Urinary bladder (tissue), 4 donors: ENCODE results near the gene CHML. TPM values are rescaled to one million over a fixed set of nuclear protein-coding genes. Genes with fewer than 3 reads are reported as not detected.
A peak's percentile ranks its signal among the peaks of the same experiment; 100 is the strongest.

Experiments
- DNase-seq: peaks from one replicate; pipeline ENCODE4 v3.0.0-alpha.2; 2015; ENCODE audit errors: extremely low spot score
- H3K27ac ChIP-seq: one replicate; pipeline ENCODE4 v1.5.1; 2013; ENCODE audit warnings: low read depth, mild to moderate bottlenecking, moderate library complexity
- H3K36me3 ChIP-seq: one replicate; pipeline ENCODE4 v1.6.1; 2013; ENCODE audit warnings: mild to moderate bottlenecking, moderate library complexity; ENCODE audit not compliant: insufficient read depth
- H3K4me1 ChIP-seq: one replicate; pipeline ENCODE4 v1.6.1; 2013; ENCODE audit warnings: mild to moderate bottlenecking, moderate library complexity; ENCODE audit not compliant: insufficient read depth
- H3K4me3 ChIP-seq: one replicate; pipeline ENCODE4 v1.5.1; 2013; ENCODE audit warnings: low read depth, low read length
- WGBS: extraction: QIAGEN DNeasy Blood & Tissue Kit; methylation state at CpG from one replicate; pipeline ENCODE4 v1.1.7; 2013; 5-methylcytosine and 5-hydroxymethylcytosine counted together
- polyA plus RNA-seq: library from polyadenylated mRNA; stranded (reverse); fragments of 200-250 nt; gene quantifications from one replicate; pipeline ENCODE4 v1.2.3, GENCODE V29; 2013
- total RNA-seq: library from RNA; depleted of rRNA; stranded (reverse); fragments of >200 nt; gene quantifications from one replicate; pipeline ENCODE4 v1.2.3, GENCODE V29; 2014
- donor health status: healthy with polysubstance abuse.
- donor health status: healthy.

Gene CHML
- total and polyA plus RNA-seq, 2 donors = 4.2 to 21.8 TPM

DNA sequence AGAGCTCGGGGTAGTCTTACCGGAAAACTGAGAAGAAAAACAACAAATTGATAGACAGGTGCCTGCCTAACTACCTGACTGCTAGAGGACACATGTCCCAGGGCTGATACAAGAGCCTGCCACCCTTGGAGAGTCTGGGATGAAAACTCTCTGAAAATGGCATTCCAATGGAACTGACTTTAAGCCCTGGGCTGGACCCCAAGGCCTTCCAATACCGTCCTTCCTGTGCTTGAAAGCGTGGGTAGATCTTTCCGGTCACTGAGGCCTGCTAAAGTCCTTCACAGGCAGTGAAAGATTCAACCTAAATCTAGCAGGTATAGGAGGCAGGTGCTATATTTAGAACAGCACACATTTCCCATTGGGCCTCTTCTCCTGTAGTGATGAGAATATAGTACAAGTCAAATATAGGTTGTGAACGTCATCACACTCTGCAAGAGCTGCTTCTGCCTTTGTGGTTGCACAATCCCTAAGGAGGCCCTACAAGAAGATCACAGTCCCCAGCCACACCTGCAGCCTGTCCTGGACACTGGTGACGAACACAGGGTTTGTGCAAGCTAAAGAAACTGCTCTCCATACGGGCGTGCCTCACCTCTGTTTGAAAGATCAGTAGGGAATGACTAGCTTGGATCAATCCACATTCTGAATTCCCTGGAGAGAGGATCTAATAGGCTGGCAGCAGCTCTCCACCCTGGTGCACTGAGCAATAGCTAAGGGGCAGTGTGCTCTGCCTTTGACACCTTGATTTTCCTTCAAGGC, 876 bp upstream of the CHML start:
- WGBS = 89% methylated on average over 9 of the region's 9 CpGs
- no peak overlapping the region for H3K4me3 ChIP-seq

DNA sequence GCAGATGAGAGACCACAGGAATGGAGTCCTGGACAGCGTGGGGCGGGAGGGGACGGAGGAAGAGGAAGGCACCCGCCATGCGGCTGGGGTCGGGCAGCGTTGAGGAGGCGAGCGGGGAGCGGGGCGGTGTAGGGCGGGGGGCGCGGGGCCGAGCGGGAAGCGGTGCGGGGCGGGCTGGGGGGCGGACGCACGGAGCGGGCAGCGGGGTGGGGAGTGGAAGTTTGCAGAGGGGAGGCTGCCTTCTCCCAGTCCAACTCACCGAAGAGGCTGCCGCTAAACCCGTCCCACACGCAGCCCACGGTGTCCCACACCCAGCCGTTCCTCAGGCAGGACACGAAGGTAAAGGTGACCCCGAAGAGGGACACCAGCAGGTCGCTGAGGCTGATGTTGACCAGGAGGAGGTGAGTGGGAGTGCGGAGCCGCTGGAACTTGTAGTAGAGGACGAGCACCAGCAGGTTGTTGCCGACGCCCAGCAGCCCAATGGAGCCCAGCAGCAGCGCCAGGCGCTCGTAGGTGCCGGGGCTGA, 483 bp downstream of the CHML start:
- peak overlapping the region; percentile 71 for H3K27ac ChIP-seq
- H3K4me1 ChIP-seq = no peaks in the 10 kb centered on the region
- under 1% methylated on average over 42 of the region's 42 CpGs for WGBS
- no peak for DNase-seq
- H3K36me3 ChIP-seq = no peaks in the 10 kb centered on the region
- peak overlapping the region; percentile 87 for H3K4me3 ChIP-seq

More for the DNA sequence above, 876 bp upstream of the CHML start:
- Histone ChIP-seq H3K4me1 (no peaks in the 10 kb centered on the region), H3K36me3 (no peaks in the 10 kb centered on the region), H3K27ac (no peak overlapping the region)
- no peak for DNase-seq

DNA sequence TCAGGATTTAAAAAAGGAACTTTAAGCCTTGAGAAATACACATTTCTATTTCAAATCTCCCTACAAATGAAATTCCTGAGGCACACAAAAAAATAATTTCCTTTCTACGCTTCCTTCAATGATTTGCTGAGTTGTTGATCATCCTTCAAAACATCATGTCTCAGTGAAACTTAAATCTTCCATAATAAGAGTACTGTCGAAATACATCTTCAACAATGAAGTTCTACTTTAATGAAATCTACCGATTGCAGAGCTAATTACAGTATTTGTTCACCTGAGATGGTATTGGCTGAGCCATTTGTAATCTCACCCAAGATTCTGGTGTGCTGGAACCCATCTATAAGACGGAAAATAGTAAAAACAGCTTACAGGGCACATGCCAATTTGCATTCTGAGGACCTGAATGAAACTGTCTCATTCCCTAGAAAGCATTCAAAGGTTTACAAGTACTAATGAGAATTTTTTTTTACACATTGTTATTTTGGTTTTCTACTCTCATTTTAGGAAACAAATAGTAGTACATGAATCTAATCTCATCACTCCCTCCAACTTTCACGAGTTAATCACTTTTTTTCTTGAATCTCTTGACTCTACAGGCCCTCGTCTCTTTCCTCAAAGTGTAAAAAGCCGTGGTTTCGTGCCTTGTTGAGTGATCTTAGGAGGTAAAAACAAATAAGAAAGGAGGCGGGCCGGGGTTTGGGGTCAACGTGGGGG, 1.1 kb downstream of the CHML start:
- 19% methylated on average over 11 of the region's 11 CpGs for WGBS

DNA sequence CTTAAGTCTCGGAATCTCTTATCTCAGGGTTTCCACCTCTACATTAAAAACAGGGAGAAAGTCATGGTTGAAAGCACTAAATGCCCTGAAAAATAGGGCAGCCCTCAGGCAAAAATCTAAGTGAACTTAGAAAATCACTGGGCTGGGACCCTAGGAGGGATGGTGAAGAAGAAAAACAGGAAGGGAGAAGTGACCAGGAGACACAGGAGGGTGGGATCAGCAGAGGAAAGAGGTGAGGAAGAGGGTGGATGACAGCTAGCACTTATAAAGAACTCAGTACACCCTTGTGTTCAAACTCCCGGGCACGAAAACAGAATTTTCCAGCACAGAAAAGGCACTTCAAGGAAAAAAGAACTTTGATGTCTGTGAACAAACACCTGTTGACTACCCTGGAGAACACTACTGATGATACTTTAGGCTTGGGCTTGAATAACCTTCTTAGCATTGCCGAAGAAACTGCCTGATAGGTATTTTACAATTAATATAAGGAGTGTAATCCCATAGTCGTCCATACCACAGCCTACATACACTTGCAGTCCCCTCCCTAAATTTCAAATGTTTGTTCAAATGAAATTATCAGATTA, 2.0 kb downstream of the CHML start:
- H3K4me3 ChIP-seq = no peak overlapping the region
- DNase-seq = no peak

More for the DNA sequence above, 1.1 kb downstream of the CHML start:
- Histone ChIP-seq H3K4me3 (peak overlapping the region; percentile 87), H3K36me3 (no peaks in the 10 kb centered on the region), H3K27ac (no peak overlapping the region), H3K4me1 (no peaks in the 10 kb centered on the region)
- no peak for DNase-seq

DNA sequence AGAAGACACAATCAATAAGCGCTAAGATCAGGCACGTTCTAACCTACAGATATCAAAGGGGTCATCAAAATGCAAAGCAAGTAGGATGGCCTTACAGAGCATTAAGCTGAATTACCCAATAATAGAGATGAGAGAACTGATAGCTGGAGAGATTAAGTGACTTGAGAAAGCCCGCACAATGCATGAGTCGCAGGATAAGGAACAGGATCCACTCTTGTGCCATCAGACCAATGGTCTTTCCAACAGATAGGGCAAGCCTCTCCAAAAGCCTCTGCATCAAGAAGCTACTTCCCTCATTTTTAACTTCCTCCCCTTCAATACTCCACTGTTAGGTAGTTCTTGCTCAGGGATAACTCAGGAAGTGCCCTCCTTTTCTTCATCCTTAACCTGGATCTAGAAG, 2.6 kb downstream of the CHML start:
- H3K4me3 ChIP-seq = no peak overlapping the region
- H3K36me3 ChIP-seq = no peaks in the 10 kb centered on the region
- no peak for DNase-seq
- WGBS = 81% methylated on average over 4 of the region's 4 CpGs
- H3K4me1 ChIP-seq = no peaks in the 10 kb centered on the region
- no peak overlapping the region for H3K27ac ChIP-seq

More for the DNA sequence above, 2.0 kb downstream of the CHML start:
- Histone ChIP-seq H3K4me1 (no peaks in the 10 kb centered on the region), H3K27ac (no peak overlapping the region), H3K36me3 (no peaks in the 10 kb centered on the region)
- WGBS = 78% methylated on average over 5 of the region's 5 CpGs

DNA sequence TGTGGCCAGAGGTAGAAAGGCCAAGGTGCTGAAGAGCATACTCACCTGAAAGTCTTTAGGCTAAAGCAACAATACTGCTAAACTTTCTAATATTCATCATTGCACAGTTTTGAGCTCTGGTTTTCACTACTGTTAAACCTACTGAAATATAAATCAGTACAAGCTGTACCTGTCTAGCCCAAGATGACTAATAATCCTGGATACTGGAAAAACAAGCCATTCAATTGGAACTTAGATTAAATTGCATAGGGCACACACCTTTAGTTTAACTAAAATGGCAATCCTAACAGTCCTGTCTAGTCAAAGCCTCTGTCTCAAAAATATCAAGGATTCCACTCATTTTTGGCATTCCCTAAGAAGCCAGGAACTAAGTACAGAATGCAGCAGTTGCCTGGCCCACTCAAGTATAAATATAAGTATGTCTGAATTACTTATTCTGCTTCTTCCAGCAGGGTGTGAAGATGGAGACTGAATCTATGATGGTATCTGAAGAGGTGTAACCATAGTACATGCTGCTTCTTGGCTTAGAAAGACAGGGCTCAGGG, 3.1 kb downstream of the CHML start:
- DNase-seq = no peak
- H3K27ac ChIP-seq = no peak overlapping the region
- H3K36me3 ChIP-seq = no peaks in the 10 kb centered on the region
- no peaks in the 10 kb centered on the region for H3K4me1 ChIP-seq
- no peak overlapping the region for H3K4me3 ChIP-seq

DNA sequence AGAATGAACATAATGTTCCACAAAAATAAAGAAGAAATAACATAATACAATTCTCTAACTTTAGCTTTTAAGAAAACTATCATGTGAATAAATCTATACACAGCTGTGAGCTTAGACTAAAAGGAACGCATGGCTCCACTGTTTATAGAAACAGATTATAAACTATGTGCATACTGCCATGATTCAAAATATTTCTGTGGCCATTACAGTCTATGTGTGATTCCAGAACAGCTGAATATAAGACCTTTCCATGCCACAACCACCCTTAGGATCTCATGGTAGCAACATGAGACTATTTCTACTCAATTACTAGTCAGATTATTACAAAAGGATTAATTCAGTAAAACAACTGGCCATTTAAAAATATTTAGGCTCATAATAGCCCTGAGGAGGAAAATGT, 3.9 kb downstream of the CHML start:
- no peak for DNase-seq
- no peak overlapping the region for H3K27ac ChIP-seq
- H3K4me3 ChIP-seq = no peak overlapping the region
- 45% methylated on average over 1 of the region's 1 CpG for WGBS
- H3K4me1 ChIP-seq = no peaks in the 10 kb centered on the region
- no peaks in the 10 kb centered on the region for H3K36me3 ChIP-seq

DNA sequence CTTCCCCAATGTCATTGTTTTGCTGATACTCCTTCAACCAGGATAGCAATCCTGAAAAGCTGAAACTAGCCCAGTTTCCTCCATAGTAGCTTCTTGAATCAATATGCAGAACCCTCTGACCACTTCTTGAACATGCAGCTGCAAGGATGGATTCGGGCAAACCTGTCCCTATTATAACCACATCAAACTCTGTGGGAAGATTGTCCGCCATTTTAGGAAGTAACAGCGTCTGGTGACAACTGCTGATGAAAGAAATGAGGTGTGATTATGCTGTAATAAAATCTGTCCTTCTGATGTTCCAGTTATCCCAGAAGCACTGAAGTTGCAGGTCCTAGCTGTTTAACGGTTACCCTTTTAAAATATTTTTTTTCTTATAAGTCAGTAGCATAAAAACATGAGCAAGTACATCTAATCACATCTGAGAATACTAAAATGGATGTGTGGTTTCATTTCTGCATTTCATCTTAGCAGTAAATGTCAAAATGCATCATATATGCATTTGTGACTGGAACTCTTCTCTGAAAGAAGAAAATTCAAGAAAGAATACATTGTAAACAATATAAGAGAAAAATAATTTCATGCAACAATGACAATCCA, 4.5 kb downstream of the CHML start:
- DNase-seq = no peak
- 85% methylated on average over 4 of the region's 4 CpGs for WGBS
- H3K4me1 ChIP-seq = no peaks in the 10 kb centered on the region
- H3K27ac ChIP-seq = no peak overlapping the region
- no peaks in the 10 kb centered on the region for H3K36me3 ChIP-seq
- no peak overlapping the region for H3K4me3 ChIP-seq

DNA sequence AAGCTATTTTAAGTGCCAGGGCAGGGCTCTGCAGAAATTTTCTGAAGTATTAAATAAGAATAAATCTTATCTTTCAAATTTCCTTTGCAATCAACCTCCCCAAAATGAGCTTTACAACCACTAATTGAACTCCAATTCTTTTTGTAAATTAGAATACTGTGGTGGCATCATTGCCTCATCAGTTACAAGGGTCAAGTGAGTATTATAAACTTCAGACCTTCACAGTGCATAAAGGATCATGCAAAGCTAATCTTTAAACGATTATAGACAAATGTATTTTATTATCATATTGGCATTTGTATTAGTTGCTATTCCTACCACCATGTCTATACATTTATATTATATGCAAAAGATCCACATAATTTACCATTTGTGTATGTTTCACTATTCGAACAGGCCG, 7.2 kb downstream of the CHML start:
- DNase-seq = no peak
- H3K36me3 ChIP-seq = no peaks in the 10 kb centered on the region
- H3K4me1 ChIP-seq = no peaks in the 10 kb centered on the region
- H3K27ac ChIP-seq = no peak overlapping the region
- WGBS = 93% methylated on average over 3 of the region's 3 CpGs
- no peak overlapping the region for H3K4me3 ChIP-seq

DNA sequence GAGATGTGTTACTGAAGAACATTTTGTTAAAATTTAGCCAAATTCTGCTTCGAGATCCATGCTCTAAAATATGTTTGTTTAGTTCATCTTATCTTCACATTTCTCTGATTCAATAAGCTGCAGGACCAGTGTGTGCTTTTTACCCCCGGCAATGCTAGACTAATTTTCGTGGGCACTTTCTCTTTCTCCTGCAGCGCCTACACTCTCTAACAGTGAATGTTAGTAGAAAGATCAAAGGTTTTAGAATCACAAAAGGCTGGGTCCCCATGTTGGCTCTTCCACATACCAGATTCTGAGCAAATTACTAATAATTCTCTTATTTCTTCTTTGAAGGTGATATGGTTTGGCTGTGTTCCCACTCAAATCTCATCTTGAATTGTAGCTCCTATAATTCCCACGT, 8.5 kb downstream of the CHML start:
- 90% methylated on average over 5 of the region's 5 CpGs for WGBS

DNA sequence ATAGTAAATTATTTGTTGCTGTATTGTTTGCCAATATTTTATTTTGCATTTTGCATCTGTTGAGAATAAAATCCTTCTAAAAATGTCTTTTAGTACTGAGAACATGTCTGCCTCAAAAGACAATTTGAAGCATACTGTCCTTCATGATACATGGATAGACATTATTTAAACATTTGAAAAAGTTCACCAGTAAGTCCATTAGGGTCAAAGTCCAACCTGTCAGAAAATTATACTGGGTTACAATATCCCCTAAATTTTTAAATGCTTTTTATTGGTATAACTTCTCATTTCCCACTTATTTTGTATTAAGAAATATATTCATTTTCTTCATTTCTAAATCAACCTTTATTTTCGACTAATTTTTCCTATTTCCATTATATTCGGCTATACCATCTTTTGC, 9.3 kb downstream of the CHML start:
- DNase-seq = no peak
- WGBS = 97% methylated on average over 2 of the region's 2 CpGs
- Histone ChIP-seq H3K4me1 (no peaks in the 10 kb centered on the region), H3K4me3 (no peak overlapping the region), H3K36me3 (no peaks in the 10 kb centered on the region), H3K27ac (no peak overlapping the region)

More for the DNA sequence above, 8.5 kb downstream of the CHML start:
- Histone ChIP-seq H3K36me3 (no peaks in the 10 kb centered on the region), H3K27ac (no peak overlapping the region), H3K4me1 (no peaks in the 10 kb centered on the region), H3K4me3 (no peak overlapping the region)
- DNase-seq = no peak

DNA sequence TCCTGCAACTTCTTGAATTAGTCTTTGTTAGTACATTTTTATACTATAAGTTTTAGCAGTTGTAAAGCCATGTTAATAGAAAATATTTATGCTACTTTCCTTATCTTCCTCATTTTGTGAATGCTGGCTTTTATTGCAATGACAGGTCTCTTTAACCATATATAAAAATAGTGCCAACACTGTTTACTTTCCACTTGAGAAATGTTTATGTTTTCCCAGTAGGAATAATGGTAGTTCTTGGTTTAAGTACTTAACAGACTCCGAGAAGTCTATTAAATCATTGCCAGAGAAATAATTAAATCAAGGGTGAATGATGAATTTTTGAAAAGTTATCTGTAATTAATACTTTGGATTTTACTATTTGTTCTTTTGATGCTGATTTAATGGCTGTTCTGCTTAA, 9.7 kb downstream of the CHML start:
- H3K27ac ChIP-seq = no peak overlapping the region
- H3K4me1 ChIP-seq = no peaks in the 10 kb centered on the region
- H3K4me3 ChIP-seq = no peak overlapping the region
- DNase-seq = no peak
- WGBS = 84% methylated on average over 1 of the region's 1 CpG
- no peaks in the 10 kb centered on the region for H3K36me3 ChIP-seq

DNA sequence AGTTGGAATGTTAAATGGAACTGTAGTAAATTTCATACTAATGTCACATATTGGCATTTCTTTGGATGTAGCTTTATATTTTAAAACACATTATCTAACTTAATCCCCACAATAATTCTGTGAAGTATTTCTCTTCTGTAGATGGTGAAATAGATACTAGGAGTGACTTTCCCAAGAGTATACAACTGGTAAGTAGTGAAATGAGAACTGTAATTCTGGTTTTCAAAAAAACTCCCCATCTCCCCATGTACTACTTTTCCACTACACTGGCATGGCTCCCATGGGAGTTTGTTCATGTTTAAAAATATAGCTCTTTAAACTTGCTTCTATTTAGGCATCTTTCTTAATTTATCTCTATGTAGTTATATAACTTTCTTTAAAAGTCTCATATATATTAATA, 10.2 kb downstream of the CHML start:
- Histone ChIP-seq H3K4me3 (no peak overlapping the region), H3K36me3 (no peaks in the 10 kb centered on the region), H3K4me1 (no peaks in the 10 kb centered on the region), H3K27ac (no peak overlapping the region)
- DNase-seq = no peak
